Measurements from ENCODE around the gene MYBPC1. TPM values are rescaled to one million over a fixed set of nuclear protein-coding genes. Genes with fewer than 3 reads are reported as not detected.

The MYBPC1 gene
- total RNA-seq, 2 donors from 2014 or later, result not detected

GRCh38 chr12:101591781-101592180 is 3.0 kb upstream of the MYBPC1 start:
- no peak for ATAC-seq
- Mint-ChIP-seq H3K9me3 (no peaks in the 10 kb centered on the region), H3K36me3 (no peaks in the 10 kb centered on the region), H3K27ac (no peak overlapping the region)
- no peak for DNase-seq (ENCODE audit: low spot score in 2 of 2)

GRCh38 chr12:101592448-101592847 is 2.3 kb upstream of the MYBPC1 start:
- no peak for DNase-seq (ENCODE audit: low spot score in 2 of 2)
- Mint-ChIP-seq H3K27ac (no peak overlapping the region), H3K36me3 (no peaks in the 10 kb centered on the region), H3K9me3 (no peaks in the 10 kb centered on the region)
- no peak for ATAC-seq

GRCh38 chr12:101592921-101593320 is 1.9 kb upstream of the MYBPC1 start:
- Mint-ChIP-seq H3K36me3 (no peaks in the 10 kb centered on the region), H3K9me3 (no peaks in the 10 kb centered on the region), H3K27ac (no peak overlapping the region)
- DNase-seq (ENCODE audit: low spot score in 2 of 2), result no peak
- no peak for ATAC-seq

- no peaks in the 10 kb centered on the region for H3K36me3 Mint-ChIP-seq
- no peak for DNase-seq (ENCODE audit: low spot score in 2 of 2)
- no peaks in the 10 kb centered on the region for H3K9me3 Mint-ChIP-seq
- H3K27ac Mint-ChIP-seq, result no peak overlapping the region
- no peak for ATAC-seq
Observed at GRCh38 chr12:101596172-101596571, 1.4 kb downstream of the MYBPC1 start.

- H3K9me3 Mint-ChIP-seq, result no peaks in the 10 kb centered on the region
- no peak for ATAC-seq
Observed at GRCh38 chr12:101597164-101597563, 2.4 kb downstream of the MYBPC1 start.

GRCh38 chr12:101598483-101598882 is 3.7 kb downstream of the MYBPC1 start:
- Mint-ChIP-seq H3K36me3 (no peaks in the 10 kb centered on the region), H3K9me3 (no peaks in the 10 kb centered on the region), H3K27ac (no peak overlapping the region)
- no peak for ATAC-seq
- DNase-seq (ENCODE audit: low spot score in 2 of 2), result no peak

More at GRCh38 chr12:101597164-101597563, 2.4 kb downstream of the MYBPC1 start:
- no peaks in the 10 kb centered on the region for H3K36me3 Mint-ChIP-seq
- no peak for DNase-seq (ENCODE audit: low spot score in 2 of 2)
- H3K27ac Mint-ChIP-seq, result no peak overlapping the region

GRCh38 chr12:101599311-101599710 is 4.5 kb downstream of the MYBPC1 start:
- no peak for DNase-seq (ENCODE audit: low spot score in 2 of 2)
- no peaks in the 10 kb centered on the region for H3K36me3 Mint-ChIP-seq
- H3K27ac Mint-ChIP-seq, result no peak overlapping the region
- no peaks in the 10 kb centered on the region for H3K9me3 Mint-ChIP-seq
- ATAC-seq, result no peak

- ATAC-seq, result no peak
- H3K36me3 Mint-ChIP-seq, result no peaks in the 10 kb centered on the region
- no peaks in the 10 kb centered on the region for H3K9me3 Mint-ChIP-seq
- no peak overlapping the region for H3K27ac Mint-ChIP-seq
- DNase-seq (ENCODE audit: low spot score in 2 of 2), result no peak
Observed at GRCh38 chr12:101599771-101600484, 5.2 kb downstream of the MYBPC1 start.

GRCh38 chr12:101604132-101604531 is 9.4 kb downstream of the MYBPC1 start:
- DNase-seq (ENCODE audit: low spot score in 2 of 2) (no peak), ATAC-seq (peak; percentile 34 to 52)
- H3K27ac Mint-ChIP-seq, result no peak overlapping the region
- no peaks in the 10 kb centered on the region for H3K9me3 Mint-ChIP-seq
- H3K36me3 Mint-ChIP-seq, result no peaks in the 10 kb centered on the region

GRCh38 chr12:101607894-101608293 is 13.1 kb downstream of the MYBPC1 start:
- ATAC-seq (no peak), DNase-seq (ENCODE audit: low spot score in 2 of 2) (no peak)
- Mint-ChIP-seq H3K36me3 (no peaks in the 10 kb centered on the region), H3K9me3 (no peaks in the 10 kb centered on the region), H3K27ac (no peak overlapping the region)

GRCh38 chr12:101608301-101609133 is 13.7 kb downstream of the MYBPC1 start:
- Mint-ChIP-seq H3K36me3 (no peaks in the 10 kb centered on the region), H3K9me3 (no peaks in the 10 kb centered on the region), H3K27ac (no peak overlapping the region)
- ATAC-seq (no peak), DNase-seq (ENCODE audit: low spot score in 2 of 2) (no peak)

GRCh38 chr12:101609198-101609597 is 14.4 kb downstream of the MYBPC1 start:
- Mint-ChIP-seq H3K36me3 (no peaks in the 10 kb centered on the region), H3K27ac (no peak overlapping the region), H3K9me3 (no peaks in the 10 kb centered on the region)
- ATAC-seq, result no peak
- no peak for DNase-seq (ENCODE audit: low spot score in 2 of 2)

- ATAC-seq (no peak), DNase-seq (ENCODE audit: low spot score in 2 of 2) (no peak)
- Mint-ChIP-seq H3K9me3 (no peaks in the 10 kb centered on the region), H3K27ac (no peak overlapping the region), H3K36me3 (no peaks in the 10 kb centered on the region)
Observed at GRCh38 chr12:101612160-101612916, 17.6 kb downstream of the MYBPC1 start.

GRCh38 chr12:101616027-101616494 is 21.3 kb downstream of the MYBPC1 start:
- Mint-ChIP-seq H3K36me3 (no peaks in the 10 kb centered on the region), H3K27ac (no peak overlapping the region), H3K9me3 (no peaks in the 10 kb centered on the region)
- DNase-seq (ENCODE audit: low spot score in 2 of 2), result no peak
- peak in 1 of 2 donors; percentile 38 for ATAC-seq

- DNase-seq (ENCODE audit: low spot score in 2 of 2) (no peak), ATAC-seq (no peak)
- no peak overlapping the region for H3K27ac Mint-ChIP-seq
- no peaks in the 10 kb centered on the region for H3K9me3 Mint-ChIP-seq
- no peaks in the 10 kb centered on the region for H3K36me3 Mint-ChIP-seq
Observed at GRCh38 chr12:101619026-101619786, 24.4 kb downstream of the MYBPC1 start.
